ENCODE data around the gene IPO8.
"Not testable (repeated sequence)": the region's sequence is repeated elsewhere in the genome, so short reads cannot be mapped to it uniquely, and the experiment has no call there.

IPO8 gene

DNA sequence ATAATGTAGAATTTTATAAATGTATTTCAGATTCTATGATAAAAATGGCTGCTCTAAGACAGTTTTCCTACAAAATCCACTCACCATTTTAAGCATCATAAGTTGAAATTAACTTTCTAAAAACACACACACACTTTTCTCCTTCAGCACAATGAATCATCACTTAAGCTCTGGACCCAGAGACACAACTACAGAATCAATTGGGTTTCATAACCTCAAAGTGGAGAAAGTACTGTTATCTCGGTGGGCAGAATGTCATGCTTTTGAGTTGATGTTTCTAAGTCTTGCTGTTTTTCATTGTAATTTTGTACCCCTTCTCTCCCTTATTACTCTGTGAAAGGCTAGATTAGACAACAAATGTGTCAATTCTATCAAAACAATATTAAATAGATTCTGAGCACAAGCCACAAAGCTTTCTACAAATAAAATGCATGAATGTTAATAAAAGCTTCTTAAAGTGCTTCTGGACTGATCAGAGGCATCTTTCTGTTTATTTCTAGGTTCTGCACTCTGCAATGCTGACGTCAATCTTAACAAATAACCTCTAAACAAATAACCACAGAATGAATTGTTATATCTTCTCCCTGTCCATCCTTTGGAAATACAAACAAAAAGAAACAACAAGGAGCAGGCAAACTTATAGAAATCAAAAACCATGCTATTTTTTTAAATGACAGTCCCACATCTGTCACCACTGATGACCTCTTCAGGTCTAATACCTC lies 8.2 kb downstream of the IPO8 start:
- no peak for DNase-seq

DNA sequence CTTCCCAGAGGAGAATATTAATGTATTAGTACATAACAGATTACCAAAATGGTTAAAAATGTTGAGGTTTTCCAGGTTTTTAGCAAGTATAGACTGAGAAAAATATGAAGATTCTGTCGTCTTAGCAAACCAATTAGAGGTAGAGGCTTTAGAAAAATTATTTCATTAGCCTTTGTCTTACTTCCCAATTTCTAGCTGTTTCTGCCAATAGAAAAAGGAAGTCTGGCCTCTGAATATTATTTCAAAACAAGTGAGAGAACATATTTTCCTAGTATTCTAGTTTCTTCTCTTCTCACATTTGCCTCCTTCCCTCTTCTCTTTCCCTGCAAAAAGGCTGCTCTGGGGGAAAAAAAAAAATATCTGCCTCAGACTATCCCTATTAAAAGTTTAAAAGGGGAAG lies 16.4 kb downstream of the IPO8 start:
- no peak for DNase-seq

- no peak for DNase-seq
Measured at GRCh38 chr12:30678221-30678620, 17.4 kb downstream of the IPO8 start.

GRCh38 chr12:30661210-30661609 lies 34.5 kb downstream of the IPO8 start:
- DNase-seq: no peak

GRCh38 chr12:30652034-30652696 lies 43.5 kb downstream of the IPO8 start:
- no peak for DNase-seq

DNA sequence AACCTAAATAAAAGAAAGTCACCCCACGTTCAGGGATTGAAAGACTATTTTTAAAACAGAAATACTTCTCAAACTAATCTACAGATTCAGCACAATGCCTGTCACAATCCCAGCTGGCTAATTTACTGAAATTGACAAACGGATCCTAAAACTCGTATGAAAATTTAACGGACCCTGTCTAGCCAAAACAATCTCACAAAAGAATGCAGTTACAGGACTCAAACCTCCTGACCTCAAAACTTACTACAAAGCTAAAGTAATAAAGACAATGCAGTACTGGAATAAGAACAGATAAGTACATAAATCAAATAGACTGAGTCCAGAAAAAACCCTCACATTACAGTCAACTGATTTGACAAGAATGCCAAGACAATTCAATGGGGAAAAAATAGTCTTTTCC lies 48.8 kb downstream of the IPO8 start:
- no peak for DNase-seq

GRCh38 chr12:30643366-30643765 lies 52.3 kb downstream of the IPO8 start:
- DNase-seq: no peak

GRCh38 chr12:30640392-30640791 lies 55.3 kb downstream of the IPO8 start:
- no peak for DNase-seq

DNA sequence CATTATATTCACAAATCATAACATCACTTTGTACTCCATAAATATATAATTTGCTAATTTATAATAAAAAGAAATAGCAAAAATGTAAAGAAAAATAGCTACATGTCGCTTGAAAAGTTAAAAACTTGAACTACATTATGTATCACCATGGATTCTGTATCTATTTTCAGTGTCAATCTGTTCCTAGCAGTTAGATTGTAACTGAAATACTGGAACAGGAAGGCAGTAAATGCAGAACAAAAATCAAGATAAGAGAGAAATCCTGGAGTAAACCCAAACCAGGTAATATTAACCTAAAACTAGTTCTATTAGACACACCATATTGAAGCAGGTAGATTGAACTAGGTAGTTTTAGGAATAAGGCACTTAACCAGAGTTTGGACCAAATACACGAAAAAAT lies 60.3 kb downstream of the IPO8 start:
- no peak for DNase-seq

DNA sequence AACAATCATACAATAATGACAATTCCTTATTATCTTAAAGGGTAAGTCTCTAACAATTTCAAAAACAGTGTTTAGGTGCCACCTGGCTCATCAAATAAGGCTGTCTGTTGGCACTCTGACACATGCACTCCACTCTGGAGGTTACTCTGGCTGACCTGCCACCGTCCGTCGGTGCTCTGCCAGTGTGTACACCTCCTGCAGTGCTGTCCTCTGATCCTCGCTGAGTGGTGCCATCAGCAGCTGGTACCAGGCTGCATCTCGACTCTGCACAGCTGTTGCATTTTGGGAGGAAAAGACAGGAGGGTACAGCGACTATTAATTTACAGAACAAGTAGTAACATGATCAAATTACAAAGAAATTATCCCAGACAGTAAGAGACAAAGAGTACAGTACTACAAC lies 63.9 kb downstream of the IPO8 start:
- DNase-seq: peak; percentile 42

DNA sequence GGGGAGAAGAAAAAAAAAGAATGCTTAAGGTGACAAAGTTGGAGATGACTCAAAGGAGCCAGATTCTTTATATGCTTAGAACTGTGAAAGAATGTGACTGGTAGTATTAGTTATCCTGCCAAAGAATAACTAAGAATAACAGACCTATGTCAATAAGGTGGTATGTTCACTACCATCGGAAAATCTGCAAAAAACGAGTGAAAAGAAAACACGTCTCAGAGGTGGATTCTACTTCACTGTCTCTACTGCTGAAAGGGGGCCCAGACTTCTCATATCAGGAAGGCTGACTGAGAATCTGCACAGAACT lies 64.7 kb downstream of the IPO8 start:
- no peak for DNase-seq

- DNase-seq: no peak
Measured at GRCh38 chr12:30630076-30630978, 65.3 kb downstream of the IPO8 start.

- DNase-seq: no peak
Measured at GRCh38 chr12:30626847-30627246, 68.8 kb downstream of the IPO8 start.

GRCh38 chr12:30624009-30624408 lies 71.7 kb downstream of the IPO8 start:
- DNase-seq: no peak

DNA sequence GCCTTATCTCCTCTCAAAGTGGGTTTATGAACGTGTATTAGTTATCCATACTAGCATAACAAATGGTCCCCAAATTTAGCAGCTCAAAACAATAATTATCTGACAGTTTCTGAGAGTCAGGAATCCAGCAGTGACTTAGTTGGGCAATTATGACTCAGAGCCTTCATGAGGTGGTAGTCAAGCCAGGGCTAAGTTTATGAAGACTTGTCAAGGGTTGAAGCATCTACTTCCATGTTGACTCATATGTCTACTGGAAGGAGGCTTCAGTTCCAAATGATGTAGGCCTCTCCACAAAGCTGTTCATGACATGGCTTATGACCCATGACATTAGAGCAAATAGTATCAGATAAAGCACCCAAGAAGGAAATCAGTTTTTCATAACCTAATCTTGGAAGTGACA lies 73.2 kb downstream of the IPO8 start:
- DNase-seq: no peak

DNA sequence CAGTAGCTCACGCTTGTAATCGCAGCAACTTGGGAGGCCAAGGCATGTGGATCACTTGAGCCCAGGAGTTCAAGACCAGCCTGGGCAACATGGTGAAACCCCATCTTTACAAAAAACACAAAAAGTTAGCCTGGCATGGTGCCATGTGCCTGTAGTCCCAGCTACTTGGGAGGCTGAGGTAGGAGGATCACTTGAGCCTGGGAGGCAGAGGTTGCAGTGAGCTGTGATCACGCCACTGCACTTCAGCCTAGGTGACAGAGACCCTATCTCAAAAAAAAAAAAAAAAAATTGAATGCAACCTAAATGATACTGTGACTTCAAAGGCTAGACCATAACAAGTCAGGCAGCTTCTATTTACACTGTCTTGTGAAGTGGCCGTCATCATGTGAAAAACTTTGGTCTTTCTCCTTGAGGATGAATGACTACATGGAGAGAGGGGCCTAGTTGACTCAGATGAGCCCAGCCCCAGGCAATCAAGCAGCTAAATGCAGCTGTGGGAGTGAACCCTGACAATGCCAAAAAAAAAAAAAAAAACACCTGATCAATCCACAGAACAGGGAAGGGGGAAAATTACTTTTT lies 73.9 kb downstream of the IPO8 start:
- not testable (repeated sequence) for DNase-seq

GRCh38 chr12:30617346-30618016 lies 78.2 kb downstream of the IPO8 start:
- no peak for DNase-seq

- DNase-seq: no peak
Measured at GRCh38 chr12:30614031-30614430, 81.6 kb downstream of the IPO8 start.

DNA sequence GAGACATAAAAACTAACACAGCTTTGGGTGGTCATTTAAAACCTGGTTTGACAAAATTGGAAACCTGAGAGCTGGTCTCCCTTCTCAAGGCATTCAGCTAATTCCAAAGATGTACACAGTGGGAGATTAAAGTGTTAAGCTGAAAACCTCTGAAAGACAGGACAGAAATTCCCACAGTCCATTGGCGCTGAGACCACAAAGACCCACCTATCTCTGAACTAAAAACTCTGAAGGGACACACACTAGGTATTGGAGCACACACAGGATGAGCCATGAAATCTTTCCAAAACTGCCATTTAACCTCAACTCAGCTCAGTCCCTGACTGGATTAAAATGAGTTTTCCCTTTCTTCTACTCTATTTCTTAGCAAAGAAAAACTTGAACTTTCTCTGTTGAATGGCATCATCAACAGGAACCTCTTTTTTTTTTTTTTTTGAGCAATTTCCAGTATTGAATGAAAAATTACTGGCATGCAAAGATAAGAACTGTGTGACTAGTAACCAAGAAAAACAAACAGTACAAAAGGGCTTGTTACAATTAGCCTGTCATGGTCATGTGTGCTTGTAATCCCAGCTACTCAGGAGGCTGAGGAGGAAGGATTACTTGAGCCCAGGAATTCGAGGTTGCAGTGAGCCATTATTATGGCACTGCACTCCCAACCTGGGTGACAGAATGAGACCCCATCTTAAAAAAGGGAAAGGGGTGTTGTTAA lies 82.4 kb downstream of the IPO8 start:
- DNase-seq: no peak

DNA sequence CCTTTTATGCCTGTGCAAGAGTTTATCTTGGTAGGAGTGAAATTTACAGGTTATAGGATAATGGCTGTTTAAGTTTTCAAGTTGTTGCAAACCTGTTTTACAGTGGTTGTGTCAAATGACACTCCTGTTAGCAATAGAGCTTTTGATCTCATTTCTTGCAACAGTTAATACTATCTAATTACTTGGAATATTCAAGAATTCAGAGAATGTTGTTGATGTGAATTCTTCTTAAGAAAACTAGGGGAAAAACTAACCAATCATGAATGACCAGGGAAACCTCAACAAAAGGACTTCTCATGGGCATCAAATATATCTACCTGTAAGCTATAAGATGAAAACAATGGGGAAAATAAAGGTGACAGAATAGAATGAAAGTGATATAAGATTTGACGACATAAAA lies 85.0 kb downstream of the IPO8 start:
- no peak for DNase-seq

- DNase-seq: not testable (repeated sequence)
Measured at GRCh38 chr12:30609819-30610218, 85.8 kb downstream of the IPO8 start.

DNA sequence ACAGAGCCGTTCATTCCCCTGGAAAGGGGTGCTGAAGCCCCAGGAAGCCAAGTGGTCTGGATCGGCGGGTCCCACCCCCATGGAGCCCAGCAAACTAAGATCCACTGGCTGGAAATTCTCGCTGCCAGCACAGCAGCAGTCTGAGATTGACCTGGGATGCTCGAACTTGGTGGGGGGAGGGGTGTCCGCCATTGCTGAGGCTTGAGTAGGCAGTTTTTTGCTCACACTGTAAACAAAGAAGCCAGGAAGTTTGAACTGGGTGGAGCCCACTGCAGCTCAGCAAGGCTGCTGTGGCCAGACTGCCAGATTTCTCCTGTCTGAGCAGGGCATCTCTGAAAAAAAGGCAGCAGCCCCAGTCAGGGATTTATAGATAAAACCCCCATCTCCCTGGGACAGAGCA lies 91.4 kb downstream of the IPO8 start:
- DNase-seq: not testable (repeated sequence)
